ENCODE results near the gene CYP3A4.
"Not testable (repeated sequence)": the region's sequence is repeated elsewhere in the genome, so short reads cannot be mapped to it uniquely, and the experiment has no call there.

Gene CYP3A4

DNA sequence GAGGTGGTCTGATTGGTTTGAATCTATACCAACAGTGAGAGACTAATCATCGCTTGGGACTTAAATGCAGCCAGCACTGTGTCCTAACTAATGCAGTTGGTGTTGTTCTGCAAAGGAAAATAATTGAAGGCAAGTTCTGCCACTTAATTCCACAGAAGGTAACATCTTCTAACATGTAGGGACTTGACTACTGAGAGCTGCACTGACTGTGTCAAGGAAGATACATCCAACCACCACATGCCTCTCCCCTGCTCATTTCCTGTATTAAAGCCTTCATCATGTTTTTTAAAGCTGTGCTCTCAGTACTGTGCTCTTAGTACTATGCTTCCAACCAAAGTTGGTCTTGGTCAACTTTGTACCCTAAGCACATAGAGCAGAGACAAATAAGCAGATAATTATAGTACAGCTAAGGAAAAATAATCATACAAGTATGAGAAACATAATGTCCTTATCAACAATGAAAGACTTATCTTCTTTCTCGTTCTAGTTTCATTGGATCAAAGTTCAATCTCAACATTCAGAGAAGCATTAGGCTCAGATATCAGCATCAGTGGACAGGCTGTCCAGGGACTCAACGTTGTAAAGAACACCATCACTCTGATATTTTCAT lies 2.8 kb upstream of the CYP3A4 start:
- no peak for DNase-seq (ENCODE audit: low read depth)
- TF ChIP-seq CTCF (conservative IDR thresholded peaks at IDR 0.05; ENCODE audit: low read depth, low read length) = no peak
- H3K4me3 ChIP-seq (ENCODE audit: low read length) = no peak overlapping the region

DNA sequence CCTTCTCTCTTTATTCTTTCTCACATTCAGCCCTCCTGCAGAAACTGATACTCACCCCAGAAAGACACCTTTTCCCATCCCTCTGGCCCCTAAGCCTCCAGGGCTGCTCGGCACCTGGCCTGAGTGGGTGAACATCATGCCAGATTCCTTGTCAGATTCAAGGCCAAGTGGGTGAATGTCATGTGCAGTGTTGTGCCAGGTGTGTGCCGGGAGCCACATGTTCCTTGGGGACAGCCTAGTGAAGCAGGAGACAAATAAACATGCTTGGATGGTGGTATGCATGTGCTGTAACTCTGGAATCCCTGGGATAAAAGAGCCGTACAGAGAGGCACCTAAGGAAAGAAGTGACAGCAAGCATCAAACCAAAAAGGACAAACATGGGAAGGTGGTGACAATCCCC lies 1.7 kb upstream of the CYP3A4 start:
- not testable (repeated sequence) for H3K4me3 ChIP-seq (ENCODE audit: low read length); DNase-seq (ENCODE audit: low read depth)

DNA sequence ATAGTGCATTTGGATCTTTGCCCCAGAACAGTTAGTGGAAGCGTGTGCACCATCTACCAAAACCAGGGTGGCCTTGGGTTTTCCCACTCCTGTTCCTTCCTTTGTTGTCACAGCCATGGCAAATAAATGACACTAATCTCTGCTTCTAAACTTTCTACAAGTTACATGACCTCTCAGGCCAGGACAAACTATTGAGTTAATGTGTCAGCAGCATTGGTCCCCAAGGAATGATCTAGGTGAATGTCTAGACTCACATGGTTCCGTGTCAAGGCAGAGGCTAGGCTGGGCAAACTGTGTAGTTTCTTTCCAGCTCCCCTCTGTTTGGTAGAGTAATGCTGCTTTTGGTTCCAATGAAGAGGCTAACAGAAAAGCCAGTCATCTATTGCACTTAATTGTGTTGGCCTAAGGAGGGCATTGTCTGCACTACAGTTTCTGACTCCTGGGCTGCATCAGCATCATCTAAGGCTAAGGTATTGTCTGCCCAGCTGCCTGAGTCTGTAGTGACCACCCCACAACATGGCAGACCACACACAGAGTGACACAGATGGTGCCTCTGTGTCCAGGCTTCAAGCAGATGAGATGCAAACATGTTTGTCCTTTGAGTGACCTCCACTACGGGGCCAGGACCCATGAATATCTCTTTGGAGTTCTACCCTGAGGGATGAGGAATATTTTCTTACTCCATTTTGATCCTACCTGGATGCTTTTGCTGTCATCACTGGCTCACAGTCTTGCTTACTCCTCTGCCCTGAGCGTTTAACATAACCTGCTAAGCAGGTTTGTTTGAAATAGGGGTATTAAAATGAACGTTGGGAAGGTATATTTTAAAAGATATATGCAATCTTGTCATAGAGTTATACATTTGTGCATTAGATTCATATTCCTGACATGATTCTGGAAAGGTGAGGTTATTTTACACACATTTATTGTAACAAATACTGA lies 1.7 kb downstream of the CYP3A4 start:
- H3K4me3 ChIP-seq (ENCODE audit: low read length) = no peak overlapping the region
- DNase-seq (ENCODE audit: low read depth) = no peak
- TF ChIP-seq CTCF (conservative IDR thresholded peaks at IDR 0.05; ENCODE audit: low read depth, low read length) = no peak

GRCh38 chr7:99780588-99780987 lies 3.4 kb downstream of the CYP3A4 start:
- H3K4me3 ChIP-seq (ENCODE audit: low read length) = no peak overlapping the region
- no peak for DNase-seq (ENCODE audit: low read depth)
- no peak for TF ChIP-seq CTCF (conservative IDR thresholded peaks at IDR 0.05; ENCODE audit: low read depth, low read length)

GRCh38 chr7:99779949-99780348 lies 4.0 kb downstream of the CYP3A4 start:
- no peak for TF ChIP-seq CTCF (conservative IDR thresholded peaks at IDR 0.05; ENCODE audit: low read depth, low read length)
- DNase-seq (ENCODE audit: low read depth) = no peak
- H3K4me3 ChIP-seq (ENCODE audit: low read length) = no peak overlapping the region

- H3K4me3 ChIP-seq (ENCODE audit: low read length) = no peak overlapping the region
- DNase-seq (ENCODE audit: low read depth) = no peak
- TF ChIP-seq CTCF (conservative IDR thresholded peaks at IDR 0.05; ENCODE audit: low read depth, low read length) = no peak
Observed at GRCh38 chr7:99778880-99779279, 5.1 kb downstream of the CYP3A4 start.

GRCh38 chr7:99773395-99773794 lies 10.6 kb downstream of the CYP3A4 start:
- DNase-seq (ENCODE audit: low read depth); H3K4me3 ChIP-seq (ENCODE audit: low read length): not testable (repeated sequence)

DNA sequence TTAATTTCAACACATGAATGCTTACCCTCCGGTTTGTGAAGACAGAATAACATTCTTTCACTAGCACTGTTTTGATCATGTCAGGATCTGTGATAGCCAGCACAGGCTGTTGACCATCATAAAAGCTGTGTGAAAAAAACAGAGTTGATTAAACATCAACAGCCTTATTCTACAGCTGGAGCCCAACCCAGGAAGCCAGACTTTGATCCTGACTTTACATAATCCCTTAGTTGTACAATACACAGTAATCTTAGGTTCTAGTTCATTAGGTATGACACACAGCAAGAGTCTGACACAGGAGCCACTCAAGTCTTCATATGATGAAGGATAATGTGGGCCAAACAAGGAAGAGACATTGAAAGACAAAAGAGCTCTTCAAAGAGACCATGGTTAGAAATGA lies 11.4 kb downstream of the CYP3A4 start:
- DNase-seq (ENCODE audit: low read depth) = no peak
- no peak for TF ChIP-seq CTCF (conservative IDR thresholded peaks at IDR 0.05; ENCODE audit: low read depth, low read length)
- no peak overlapping the region for H3K4me3 ChIP-seq (ENCODE audit: low read length)

DNA sequence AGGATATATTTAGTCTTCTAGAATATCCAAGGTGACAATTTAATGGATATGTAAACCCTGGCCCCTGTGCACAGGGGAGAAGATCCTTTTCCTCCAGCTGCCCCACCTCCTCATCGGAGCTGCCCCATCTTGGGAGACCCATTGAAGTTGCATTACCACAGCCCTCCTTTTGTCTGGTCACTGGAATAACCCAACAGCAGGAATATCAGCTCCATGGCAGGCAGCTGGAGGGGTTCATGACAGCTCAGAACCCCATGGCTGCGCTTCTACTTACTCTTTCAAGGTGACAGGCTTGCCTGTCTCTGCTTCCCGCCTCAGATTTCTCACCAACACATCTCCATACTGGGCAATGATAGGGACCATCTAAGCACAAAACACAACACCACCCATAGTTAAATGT lies 14.5 kb downstream of the CYP3A4 start:
- not testable (repeated sequence) for DNase-seq (ENCODE audit: low read depth); H3K4me3 ChIP-seq (ENCODE audit: low read length)
